Erythroblast (primary cell): Measurements from ENCODE around the gene LRRIQ4.

ENCODE experiments used
- DNase-seq, 2 experiments: peaks; one replicate each; lab custom pipeline; 2025; lab: John Stamatoyannopoulos, UW
- GATA1 ChIP-seq: IDR thresholded peaks from 2 replicates; pipeline ENCODE4 v1.6.1; 2011; ENCODE audit warnings: low read depth, mild to moderate bottlenecking, control low read depth, low read length, moderate library complexity
- POLR2A ChIP-seq: IDR thresholded peaks from 2 replicates; pipeline ENCODE4 v1.6.1; 2011; ENCODE audit warnings: mild to moderate bottlenecking, low read length

LRRIQ4 gene

GRCh38 chr3:169850618-169851017 lies 37.9 kb downstream of the LRRIQ4 start:
- no peak for TF ChIP-seq POLR2A
- no peak for TF ChIP-seq GATA1
- no peak for DNase-seq

GRCh38 chr3:169855514-169855913 lies 42.8 kb downstream of the LRRIQ4 start:
- TF ChIP-seq POLR2A, result no peak
- no peak for TF ChIP-seq GATA1
- DNase-seq, result no peak

- TF ChIP-seq POLR2A (no peak), GATA1 (no peak)
- no peak for DNase-seq
Observed at GRCh38 chr3:169857811-169858210, 45.1 kb downstream of the LRRIQ4 start.

DNA sequence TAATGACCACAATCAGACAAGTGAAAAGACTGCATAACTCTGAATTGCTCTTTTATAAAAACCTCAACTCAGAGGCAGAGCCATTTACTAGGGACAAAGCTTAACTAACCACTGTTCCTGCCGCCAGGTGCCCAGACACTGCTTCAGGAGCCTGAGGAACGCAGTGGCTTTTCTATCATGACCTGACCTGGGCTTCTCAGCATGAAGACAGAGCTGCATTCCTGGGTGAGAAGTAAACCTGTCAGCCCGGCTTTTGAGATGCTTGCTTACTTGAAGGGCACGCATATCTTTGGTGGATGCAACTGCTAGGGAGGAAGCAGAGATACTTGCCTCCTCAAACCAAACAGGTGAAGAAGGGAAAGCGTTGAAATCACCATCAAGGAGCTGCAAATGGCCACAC lies 49.2 kb downstream of the LRRIQ4 start:
- DNase-seq, result no peak
- TF ChIP-seq POLR2A, result no peak
- TF ChIP-seq GATA1, result no peak

- TF ChIP-seq POLR2A (no peak), GATA1 (no peak)
- peak; percentile 80 to 92 for DNase-seq
Observed at GRCh38 chr3:169863458-169863899, 50.8 kb downstream of the LRRIQ4 start.

- no peak for DNase-seq
- no peak for TF ChIP-seq POLR2A
- TF ChIP-seq GATA1, result no peak
Observed at GRCh38 chr3:169864270-169864669, 51.6 kb downstream of the LRRIQ4 start.

DNA sequence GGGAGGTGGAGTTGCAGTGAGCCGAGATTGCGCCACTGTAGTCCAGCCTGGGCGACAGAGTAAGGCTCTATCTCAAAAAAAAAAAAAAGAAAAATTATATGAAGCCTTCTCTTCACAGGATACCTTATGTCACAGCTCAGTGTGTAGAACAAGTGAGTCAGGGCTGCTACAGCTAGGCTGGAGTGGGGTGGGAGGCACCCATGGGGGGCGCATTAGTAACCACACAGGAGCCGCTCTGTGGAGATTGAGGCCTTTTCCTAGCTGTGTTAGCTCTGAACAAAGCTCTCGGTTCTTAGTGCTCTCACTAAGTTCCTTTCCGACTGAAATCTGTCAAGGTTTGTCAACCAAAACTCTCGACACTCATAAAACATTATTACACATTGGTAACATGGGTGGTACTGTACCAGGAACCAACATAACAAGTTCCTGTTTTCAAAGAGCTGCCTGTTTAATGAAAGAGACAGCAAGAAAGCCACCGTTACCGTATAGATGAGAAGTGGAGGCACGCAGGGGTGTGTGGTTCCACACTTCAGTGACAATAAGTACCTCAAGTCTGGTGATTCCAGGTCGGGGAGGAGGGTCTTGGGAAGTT lies 52.6 kb downstream of the LRRIQ4 start:
- TF ChIP-seq GATA1, result no peak
- no peak for TF ChIP-seq POLR2A

GRCh38 chr3:169867584-169868210 lies 55.0 kb downstream of the LRRIQ4 start:
- DNase-seq, result no peak

More for the DNA sequence above, 52.6 kb downstream of the LRRIQ4 start:
- no peak for DNase-seq

GRCh38 chr3:169868369-169868768 lies 55.7 kb downstream of the LRRIQ4 start:
- DNase-seq, result no peak

More at GRCh38 chr3:169867584-169868210, 55.0 kb downstream of the LRRIQ4 start:
- no peak for TF ChIP-seq POLR2A
- TF ChIP-seq GATA1, result no peak

GRCh38 chr3:169869484-169870220 lies 57.0 kb downstream of the LRRIQ4 start, which contains the start of gene LRRC31:
TSS of gene LRRC31 (minus strand) at chr3:169869935. CDS start at chr3:169869807, 128 bp downstream.
- DNase-seq, result no peak
- TF ChIP-seq POLR2A (no peak), GATA1 (no peak)

More at GRCh38 chr3:169868369-169868768, 55.7 kb downstream of the LRRIQ4 start:
- TF ChIP-seq POLR2A, result no peak
- TF ChIP-seq GATA1, result no peak

GRCh38 chr3:169871129-169871886 lies 58.6 kb downstream of the LRRIQ4 start:
- TF ChIP-seq POLR2A (no peak), GATA1 (no peak)
- no peak for DNase-seq

DNA sequence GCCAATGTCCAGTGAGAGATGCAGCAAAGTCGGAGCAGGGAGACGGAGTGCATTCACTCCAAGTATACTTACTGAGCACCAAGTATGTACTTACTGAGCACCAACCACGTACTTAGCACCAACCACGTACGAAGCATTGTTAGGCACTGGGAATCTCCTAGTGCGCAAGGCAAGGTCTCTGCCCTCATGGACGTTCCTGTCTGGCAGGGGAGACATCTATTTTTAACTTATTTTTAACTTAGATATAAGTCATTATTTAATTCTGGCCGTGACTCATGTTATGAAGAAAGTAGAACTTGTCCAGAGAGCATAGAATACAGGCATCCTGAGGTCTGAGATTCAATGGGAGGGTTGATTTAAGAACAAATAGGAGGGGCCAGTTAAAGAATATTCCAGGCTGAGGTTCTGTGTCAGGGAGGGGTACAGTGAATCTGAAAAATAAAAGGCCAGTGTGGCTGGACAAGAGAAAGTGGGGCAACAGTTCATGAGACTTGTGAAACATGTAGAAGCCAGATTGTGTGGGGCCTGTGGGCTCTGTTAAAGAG lies 66.4 kb downstream of the LRRIQ4 start:
- TF ChIP-seq POLR2A (no peak), GATA1 (no peak)
- DNase-seq, result no peak

DNA sequence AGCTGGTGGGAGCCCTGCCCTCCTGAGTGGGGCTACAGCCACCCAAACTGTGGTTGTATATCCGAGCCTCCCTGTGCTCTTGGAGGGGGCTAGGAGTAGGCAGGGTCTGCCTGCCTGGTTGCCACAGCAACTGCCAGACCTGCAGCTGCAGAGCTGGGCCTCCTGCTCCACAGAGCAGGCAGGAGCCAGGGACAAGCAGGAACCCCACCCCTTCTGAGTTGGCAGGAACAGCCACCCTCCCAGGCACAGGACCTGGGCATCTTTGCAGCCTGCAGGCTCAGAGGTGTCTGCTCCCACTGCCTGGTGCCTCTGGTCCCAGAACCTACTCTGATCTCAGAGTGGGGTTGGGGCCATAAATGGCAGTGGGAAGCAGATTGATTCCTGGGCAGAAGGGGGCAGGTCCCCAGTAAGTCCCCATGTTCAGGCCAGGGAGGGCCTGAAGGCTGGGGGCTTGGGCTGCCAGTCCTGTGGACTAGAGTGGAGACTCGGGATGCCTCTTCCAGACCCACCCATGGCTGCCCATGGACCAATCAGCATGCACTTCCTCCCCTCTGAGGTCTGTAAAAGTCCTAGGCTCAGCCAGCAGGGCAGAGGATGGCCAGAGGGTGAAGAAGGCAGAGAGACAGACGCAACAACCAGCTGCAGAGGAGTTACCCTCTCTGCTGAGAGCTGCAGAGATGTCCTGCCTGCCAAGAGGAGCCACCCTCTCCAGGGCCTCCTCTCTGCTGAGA lies 67.3 kb downstream of the LRRIQ4 start:
- TF ChIP-seq GATA1, result no peak
- DNase-seq, result no peak
